KMS-11 (cell line): ENCODE measurements around the gene BUD13.
A peak's percentile ranks its signal among the peaks of the same experiment; 100 is the strongest.

ENCODE experiments used
- H2AFZ ChIP-seq: fragments of 200-600 bp; sonication (generic); 2 replicates; pipeline ENCODE4 v1.6.1; 2016; ENCODE audit warnings: antibody characterized with exemption, mixed run types, low read depth
- H3K27ac ChIP-seq: fragments of 200-600 bp; sonication (generic); 2 replicates; pipeline ENCODE4 v1.6.1; 2016; ENCODE audit warnings: mild to moderate bottlenecking, mixed run types
- H3K27me3 ChIP-seq: fragments of 200-600 bp; sonication (generic); 2 replicates; pipeline ENCODE4 v1.6.1; 2017; ENCODE audit warnings: mild to moderate bottlenecking, low read depth, mixed run types, moderate library complexity; ENCODE audit not compliant: insufficient read depth
- H3K36me3 ChIP-seq: fragments of 200-600 bp; sonication (generic); 2 replicates; pipeline ENCODE4 v1.6.1; 2017; ENCODE audit warnings: mild to moderate bottlenecking, mixed run types; ENCODE audit not compliant: insufficient read depth
- H3K4me1 ChIP-seq: fragments of 200-600 bp; sonication (generic); 2 replicates; pipeline ENCODE4 v1.6.1; 2016; ENCODE audit warnings: mild to moderate bottlenecking, low read depth, mixed run types; ENCODE audit not compliant: poor library complexity, severe bottlenecking
- H3K4me2 ChIP-seq: fragments of 200-600 bp; sonication (generic); 2 replicates; pipeline ENCODE4 v1.7.0; 2016; ENCODE audit warnings: mild to moderate bottlenecking, mixed run types
- H3K4me3 ChIP-seq: fragments of 200-600 bp; sonication (generic); IDR thresholded peaks from 2 replicates; pipeline ENCODE4 v1.6.1; 2017; ENCODE audit warnings: low read depth, low read length, mixed read lengths; ENCODE audit not compliant: insufficient read depth
- H3K79me2 ChIP-seq: fragments of 200-600 bp; sonication (generic); 2 replicates; pipeline ENCODE4 v1.6.1; 2016; ENCODE audit warnings: low read depth, mixed run types; ENCODE audit not compliant: insufficient read depth
- H3K9ac ChIP-seq: fragments of 200-600 bp; sonication (generic); 2 replicates; pipeline ENCODE4 v1.6.1; 2016; ENCODE audit warnings: mild to moderate bottlenecking, mixed run types
- H4K20me1 ChIP-seq: fragments of 200-600 bp; sonication (generic); 2 replicates; pipeline ENCODE4 v1.6.1; 2016; ENCODE audit warnings: mild to moderate bottlenecking, mixed run types; ENCODE audit not compliant: insufficient read depth
- CTCF ChIP-seq: fragments of 200-600 bp; sonication (generic); conservative IDR thresholded peaks from 2 replicates; pipeline ENCODE4 v1.6.1; 2017; ENCODE audit warnings: low read depth, mild to moderate bottlenecking, antibody characterized with exemption, low read length, moderate library complexity, mixed read lengths

Gene BUD13

GRCh38 chr11:116793772-116794097 is 20.9 kb upstream of the BUD13 start:
- no peak overlapping the region for H3K4me2 ChIP-seq
- H3K27me3 ChIP-seq: no peaks in the 10 kb centered on the region
- peaks cover under 1% of the 10 kb centered on the region for H3K4me1 ChIP-seq
- H3K9ac ChIP-seq: no peak overlapping the region
- no peaks in the 10 kb centered on the region for H3K79me2 ChIP-seq
- H3K27ac ChIP-seq: no peak overlapping the region
- no peak overlapping the region for H2AFZ ChIP-seq
- no peaks in the 10 kb centered on the region for H4K20me1 ChIP-seq
- TF ChIP-seq CTCF: no peak
- H3K36me3 ChIP-seq: no peaks in the 10 kb centered on the region
- no peak overlapping the region for H3K4me3 ChIP-seq

- Histone ChIP-seq H3K27me3 (no peaks in the 10 kb centered on the region), H3K27ac (no peak overlapping the region), H3K4me3 (no peak overlapping the region), H3K9ac (no peak overlapping the region), H4K20me1 (no peaks in the 10 kb centered on the region), H3K36me3 (no peaks in the 10 kb centered on the region), H2AFZ (no peak overlapping the region), H3K79me2 (no peaks in the 10 kb centered on the region), H3K4me1 (peaks cover 4% of the 10 kb centered on the region), H3K4me2 (no peak overlapping the region)
- TF ChIP-seq CTCF: no peak
These were observed 20.3 kb upstream of the BUD13 start for GRCh38 chr11:116792869-116793771.

DNA sequence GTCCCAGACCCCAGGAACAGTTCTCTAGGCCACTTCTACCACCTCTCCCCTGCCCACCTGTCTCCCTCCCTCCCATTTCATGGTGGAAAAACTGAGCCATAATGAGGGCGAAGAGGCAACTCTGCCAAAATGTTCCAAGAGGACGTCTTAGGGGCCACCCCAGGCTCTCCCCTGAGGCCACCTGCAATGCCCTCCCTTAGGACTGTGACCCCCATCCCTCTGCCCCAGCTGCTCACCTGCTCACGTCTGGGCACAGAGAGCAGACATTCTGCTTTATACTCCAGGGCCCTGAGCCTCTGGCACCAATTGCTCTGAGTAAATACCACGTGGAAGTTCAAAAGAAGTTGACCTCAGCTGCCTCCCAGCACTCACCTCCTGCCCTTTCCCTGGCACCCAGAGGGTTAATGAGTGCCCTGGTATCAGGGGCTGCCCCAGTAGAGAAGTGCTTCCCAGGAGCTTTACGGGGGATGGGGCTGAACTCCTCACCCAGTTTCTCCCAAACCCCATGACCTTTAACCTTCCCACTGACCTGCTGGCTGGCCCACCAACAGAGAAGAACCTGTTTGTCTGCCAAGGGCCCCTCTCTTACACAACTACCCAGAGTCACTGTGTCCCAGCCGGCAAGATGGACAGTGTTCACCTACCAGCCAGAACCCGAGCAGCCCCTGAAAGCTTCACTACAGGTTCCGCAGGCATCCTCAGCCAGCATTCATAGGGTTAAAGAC is 19.5 kb upstream of the BUD13 start:
- Histone ChIP-seq H3K79me2 (peaks cover 2% of the 10 kb centered on the region), H3K27ac (no peak overlapping the region), H3K27me3 (no peaks in the 10 kb centered on the region), H2AFZ (no peak overlapping the region), H4K20me1 (no peaks in the 10 kb centered on the region), H3K36me3 (no peaks in the 10 kb centered on the region), H3K4me3 (no peak overlapping the region), H3K4me1 (peaks cover 4% of the 10 kb centered on the region), H3K9ac (no peak overlapping the region), H3K4me2 (no peak overlapping the region)
- no peak for TF ChIP-seq CTCF

DNA sequence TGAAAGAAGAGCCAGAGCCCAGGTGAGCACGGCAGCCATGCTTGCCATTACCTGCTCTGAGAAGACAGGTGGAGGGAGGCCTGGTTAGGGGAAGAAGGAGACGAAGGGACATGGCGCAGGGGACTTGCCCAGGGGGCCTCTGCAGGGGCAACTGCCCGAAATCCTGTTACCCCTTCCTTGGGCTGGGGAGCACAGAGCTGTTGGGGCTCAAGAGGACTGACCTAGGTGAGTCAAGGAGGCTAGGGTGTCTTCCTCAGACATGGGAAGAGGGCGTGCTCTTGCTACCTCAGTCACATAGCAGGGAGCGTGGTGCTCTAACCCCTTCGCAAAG is 19.0 kb upstream of the BUD13 start, which contains the start of gene APOA5:
Gene APOA5 (minus strand): TSS at position 67 of the 331 bp plus-strand sequence. CDS start 19 bp downstream, at position 48.
- TF ChIP-seq CTCF: no peak
- Histone ChIP-seq H4K20me1 (no peaks in the 10 kb centered on the region), H3K36me3 (no peaks in the 10 kb centered on the region), H3K9ac (no peak within 1 kb of the TSS), H3K27me3 (no peaks in the 10 kb centered on the region), H3K4me2 (0 out of 2 replicates have a peak within 1 kb of the TSS, but pooled peaks have one; percentile 13), H2AFZ (peak within 1 kb of the TSS; percentile 26; the same call in 1 of the 2 replicates), H3K79me2 (peaks cover 7% of the 10 kb centered on the region), H3K4me1 (peaks cover 7% of the 10 kb centered on the region), H3K27ac (no peak within 1 kb of the TSS), H3K4me3 (no peak within 1 kb of the TSS)
